Measurements from ENCODE around the gene NCKAP5. TPM values are rescaled to one million over a fixed set of nuclear protein-coding genes. Genes with fewer than 3 reads are reported as not detected.

The NCKAP5 gene
- total and polyA plus RNA-seq, 2 of the 13 experiments (the other 11 are each of a cell fraction or from before 2014, with no cell fraction given): 0.01 TPM; not detected in 1

DNA sequence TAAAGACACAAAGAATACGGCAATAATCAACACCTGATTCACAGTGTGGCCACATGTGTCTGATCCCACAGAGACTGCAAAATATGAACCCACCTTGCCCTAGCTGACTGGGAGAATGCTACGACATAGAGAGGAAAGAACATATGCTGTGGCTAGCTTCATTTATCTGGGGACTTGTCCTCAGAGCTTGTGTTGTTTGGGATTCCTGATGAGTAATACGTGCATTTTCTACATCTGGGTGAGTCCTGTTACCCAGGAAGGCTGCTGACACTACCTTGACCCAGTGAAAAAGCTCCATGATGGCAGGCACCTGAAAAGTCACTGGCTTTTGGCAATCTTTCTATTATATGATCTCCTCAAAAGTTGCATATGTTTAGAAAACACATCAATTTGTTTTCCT, 470.6 kb downstream of the NCKAP5 start:
- POLR2A ChIA-PET: no interaction called here
- in situ Hi-C loops (cut with HindIII; ENCODE audit: extremely low pct_ligation_motif_present, low pct_unique_long_range_greater_than_20kb): no loop called here
- no TSS peak for BruUV-seq (replicated peaks)
- Histone ChIP-seq H3K27me3 (ENCODE audit: control insufficient read depth in 1 of 2, insufficient read depth in 2 of 2, low read length in 2 of 2) (no peaks in the 10 kb centered on the region), H3K27ac (ENCODE audit: extremely low read length, insufficient read depth, low read length) (no peak overlapping the region), H3K79me2 (ENCODE audit: insufficient read depth, low read length) (no peaks in the 10 kb centered on the region), H3K9me3 (ENCODE audit: low read length) (peaks cover 50% of the 10 kb centered on the region), H3K4me1 (ENCODE audit: insufficient read depth, low read length) (no peaks in the 10 kb centered on the region), H3K36me3 (replicated peaks in 1 of 2; ENCODE audit: control insufficient read depth in 1 of 2, insufficient read depth in 2 of 2, low read length in 2 of 2) (no peaks in the 10 kb centered on the region), H3K4me3 (replicated peaks in 1 of 3; ENCODE audit: insufficient read depth in 1 of 3, low read depth in 2 of 3, low read length in 3 of 3) (no peak overlapping the region), H2AFZ (ENCODE audit: low read length) (no peak overlapping the region), H3K9ac (ENCODE audit: insufficient read depth, low read depth, low read length) (no peak overlapping the region), H4K20me1 (ENCODE audit: insufficient read depth, low read length) (no peaks in the 10 kb centered on the region), H3K4me2 (ENCODE audit: low read depth, low read length) (no peak overlapping the region)
- TF ChIP-seq, protein P1, sequence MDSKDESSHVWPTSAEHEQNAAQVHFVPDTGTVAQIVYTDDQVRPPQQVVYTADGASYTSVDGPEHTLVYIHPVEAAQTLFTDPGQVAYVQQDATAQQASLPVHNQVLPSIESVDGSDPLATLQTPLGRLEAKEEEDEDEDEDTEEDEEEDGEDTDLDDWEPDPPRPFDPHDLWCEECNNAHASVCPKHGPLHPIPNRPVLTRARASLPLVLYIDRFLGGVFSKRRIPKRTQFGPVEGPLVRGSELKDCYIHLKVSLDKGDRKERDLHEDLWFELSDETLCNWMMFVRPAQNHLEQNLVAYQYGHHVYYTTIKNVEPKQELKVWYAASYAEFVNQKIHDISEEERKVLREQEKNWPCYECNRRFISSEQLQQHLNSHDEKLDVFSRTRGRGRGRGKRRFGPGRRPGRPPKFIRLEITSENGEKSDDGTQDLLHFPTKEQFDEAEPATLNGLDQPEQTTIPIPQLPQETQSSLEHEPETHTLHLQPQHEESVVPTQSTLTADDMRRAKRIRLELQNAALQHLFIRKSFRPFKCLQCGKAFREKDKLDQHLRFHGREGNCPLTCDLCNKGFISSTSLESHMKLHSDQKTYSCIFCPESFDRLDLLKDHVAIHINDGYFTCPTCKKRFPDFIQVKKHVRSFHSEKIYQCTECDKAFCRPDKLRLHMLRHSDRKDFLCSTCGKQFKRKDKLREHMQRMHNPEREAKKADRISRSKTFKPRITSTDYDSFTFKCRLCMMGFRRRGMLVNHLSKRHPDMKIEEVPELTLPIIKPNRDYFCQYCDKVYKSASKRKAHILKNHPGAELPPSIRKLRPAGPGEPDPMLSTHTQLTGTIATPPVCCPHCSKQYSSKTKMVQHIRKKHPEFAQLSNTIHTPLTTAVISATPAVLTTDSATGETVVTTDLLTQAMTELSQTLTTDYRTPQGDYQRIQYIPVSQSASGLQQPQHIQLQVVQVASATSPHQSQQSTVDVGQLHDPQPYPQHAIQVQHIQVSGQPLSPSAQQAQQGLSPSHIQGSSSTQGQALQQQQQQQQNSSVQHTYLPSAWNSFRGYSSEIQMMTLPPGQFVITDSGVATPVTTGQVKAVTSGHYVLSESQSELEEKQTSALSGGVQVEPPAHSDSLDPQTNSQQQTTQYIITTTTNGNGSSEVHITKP (CRISPR knock-in tag; IDR thresholded peaks at IDR 0.05; ENCODE audit: low read depth): no peak
- no peak for TF ChIP-seq PAWR (CRISPR knock-in tag; IDR thresholded peaks at IDR 0.05; ENCODE audit: borderline replicate concordance)
- TF ChIP-seq, protein P2, sequence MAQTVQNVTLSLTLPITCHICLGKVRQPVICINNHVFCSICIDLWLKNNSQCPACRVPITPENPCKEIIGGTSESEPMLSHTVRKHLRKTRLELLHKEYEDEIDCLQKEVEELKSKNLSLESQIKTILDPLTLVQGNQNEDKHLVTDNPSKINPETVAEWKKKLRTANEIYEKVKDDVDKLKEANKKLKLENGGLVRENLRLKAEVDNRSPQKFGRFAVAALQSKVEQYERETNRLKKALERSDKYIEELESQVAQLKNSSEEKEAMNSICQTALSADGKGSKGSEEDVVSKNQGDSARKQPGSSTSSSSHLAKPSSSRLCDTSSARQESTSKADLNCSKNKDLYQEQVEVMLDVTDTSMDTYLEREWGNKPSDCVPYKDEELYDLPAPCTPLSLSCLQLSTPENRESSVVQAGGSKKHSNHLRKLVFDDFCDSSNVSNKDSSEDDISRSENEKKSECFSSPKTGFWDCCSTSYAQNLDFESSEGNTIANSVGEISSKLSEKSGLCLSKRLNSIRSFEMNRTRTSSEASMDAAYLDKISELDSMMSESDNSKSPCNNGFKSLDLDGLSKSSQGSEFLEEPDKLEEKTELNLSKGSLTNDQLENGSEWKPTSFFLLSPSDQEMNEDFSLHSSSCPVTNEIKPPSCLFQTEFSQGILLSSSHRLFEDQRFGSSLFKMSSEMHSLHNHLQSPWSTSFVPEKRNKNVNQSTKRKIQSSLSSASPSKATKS (CRISPR knock-in tag; IDR thresholded peaks at IDR 0.05): no peak
- TF ChIP-seq ZNF614 (CRISPR knock-in tag; IDR thresholded peaks at IDR 0.05; ENCODE audit: borderline replicate concordance): no peak
- intact Hi-C loops (cut with micrococcal nuclease; ENCODE audit: unreplicated experiment): no loop called here
- CTCF ChIA-PET (ENCODE audit: low intra/inter-chr PET ratio, low total read pairs): no interaction called here
- FAIRE-seq: no peak
- DNase-seq (ENCODE audit: low spot score): no peak
- ATAC-seq: no peak
- 21% methylated on average over 3 of the region's 3 CpGs for WGBS (ENCODE audit: low lambda C conversion rate)

Data from HepG2 (cell line).